GM12864 (cell line): Measurements from ENCODE around the gene DAPK1.

Experiments
- DNase-seq: peaks from one replicate; pipeline ENCODE4 v3.0.0-alpha.2; 2011; ENCODE audit warnings: low read depth
- H3K4me3 ChIP-seq: 2 replicates; pipeline ENCODE4 v1.5.1; 2011; ENCODE audit warnings: mild to moderate bottlenecking, low read depth, low read length, control low read depth
- TF ChIP-seq, protein P1 (sequence below): IDR thresholded peaks from 2 replicates; pipeline ENCODE4 v1.5.1; 2011; ENCODE audit warnings: low read depth, mild to moderate bottlenecking, moderate library complexity, low read length, control low read depth, inconsistent platforms; ENCODE audit errors: missing control alignments

The DAPK1 gene

GRCh38 chr9:87497604-87498045 lies at the start of gene DAPK1:
Gene DAPK1, plus strand, starts transcription at chr9:87497867. Its CDS starts 1,211 bp downstream, at chr9:87499078.
- no peak for DNase-seq
- H3K4me3 ChIP-seq, result peak within 1 kb of the TSS; percentile 85
- TF ChIP-seq, protein P1, sequence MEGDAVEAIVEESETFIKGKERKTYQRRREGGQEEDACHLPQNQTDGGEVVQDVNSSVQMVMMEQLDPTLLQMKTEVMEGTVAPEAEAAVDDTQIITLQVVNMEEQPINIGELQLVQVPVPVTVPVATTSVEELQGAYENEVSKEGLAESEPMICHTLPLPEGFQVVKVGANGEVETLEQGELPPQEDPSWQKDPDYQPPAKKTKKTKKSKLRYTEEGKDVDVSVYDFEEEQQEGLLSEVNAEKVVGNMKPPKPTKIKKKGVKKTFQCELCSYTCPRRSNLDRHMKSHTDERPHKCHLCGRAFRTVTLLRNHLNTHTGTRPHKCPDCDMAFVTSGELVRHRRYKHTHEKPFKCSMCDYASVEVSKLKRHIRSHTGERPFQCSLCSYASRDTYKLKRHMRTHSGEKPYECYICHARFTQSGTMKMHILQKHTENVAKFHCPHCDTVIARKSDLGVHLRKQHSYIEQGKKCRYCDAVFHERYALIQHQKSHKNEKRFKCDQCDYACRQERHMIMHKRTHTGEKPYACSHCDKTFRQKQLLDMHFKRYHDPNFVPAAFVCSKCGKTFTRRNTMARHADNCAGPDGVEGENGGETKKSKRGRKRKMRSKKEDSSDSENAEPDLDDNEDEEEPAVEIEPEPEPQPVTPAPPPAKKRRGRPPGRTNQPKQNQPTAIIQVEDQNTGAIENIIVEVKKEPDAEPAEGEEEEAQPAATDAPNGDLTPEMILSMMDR, result no peak

DNA sequence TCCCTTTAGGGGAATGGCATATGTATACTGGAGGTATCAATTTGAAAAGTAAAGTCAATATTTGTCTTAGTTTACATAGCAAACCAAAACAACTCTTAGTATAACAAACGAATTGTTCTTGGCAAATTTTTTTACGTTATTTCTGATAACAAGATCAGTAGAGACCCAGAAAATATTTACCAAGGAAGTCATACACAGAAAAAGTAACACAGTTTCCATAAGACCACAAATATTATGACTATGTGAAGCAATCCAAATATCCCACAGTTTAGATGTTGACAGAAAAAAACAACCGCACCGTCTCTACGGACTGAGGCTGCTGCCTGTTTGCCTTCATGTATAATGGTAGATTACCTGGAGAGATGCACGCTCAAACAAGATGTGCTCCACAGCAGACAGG lies 46.5 kb upstream of the DAPK1 start:
- H3K4me3 ChIP-seq, result no peak overlapping the region
- TF ChIP-seq, protein P1, result no peak
- no peak for DNase-seq

GRCh38 chr9:87455407-87455806 lies 42.3 kb upstream of the DAPK1 start:
- no peak overlapping the region for H3K4me3 ChIP-seq
- TF ChIP-seq, protein P1, result no peak
- no peak for DNase-seq

- H3K4me3 ChIP-seq, result no peak overlapping the region
- no peak for DNase-seq
- TF ChIP-seq, protein P1, result no peak
Measured at GRCh38 chr9:87461256-87461655, 36.4 kb upstream of the DAPK1 start.

- no peak overlapping the region for H3K4me3 ChIP-seq
- DNase-seq, result peak; percentile 68
- TF ChIP-seq, protein P1, result no peak
Measured at GRCh38 chr9:87464110-87464991, 33.3 kb upstream of the DAPK1 start.

GRCh38 chr9:87464992-87465378 lies 32.7 kb upstream of the DAPK1 start:
- DNase-seq, result no peak
- TF ChIP-seq, protein P1, result no peak
- no peak overlapping the region for H3K4me3 ChIP-seq
